Measurements from ENCODE around the gene TEX22. TPM values are rescaled to one million over a fixed set of nuclear protein-coding genes. Genes with fewer than 3 reads are reported as not detected.
A peak's percentile ranks its signal among the peaks of the same experiment; 100 is the strongest.

TEX22 gene
- total RNA-seq, 1 donor from 2014 or later, result 0.46 TPM

- H3K36me3 ChIP-seq (ENCODE audit: control insufficient read depth, insufficient read depth, low read length), result no peaks in the 10 kb centered on the region
- no peak for TF ChIP-seq CTCF (IDR thresholded peaks at IDR 0.05; ENCODE audit: insufficient read depth, low read length, poor library complexity, severe bottlenecking)
Observed at GRCh38 chr14:105446971-105447370, 48.6 kb downstream of the TEX22 start.

GRCh38 chr14:105447651-105448640, 49.6 kb downstream of the TEX22 start:
- no peak for TF ChIP-seq CTCF (IDR thresholded peaks at IDR 0.05; ENCODE audit: insufficient read depth, low read length, poor library complexity, severe bottlenecking)
- H3K4me3 ChIP-seq (ENCODE audit: low read depth, low read length), result no peak overlapping the region
- no peak for DNase-seq (ENCODE audit: low read depth)
- H3K27me3 ChIP-seq (ENCODE audit: control insufficient read depth, insufficient read depth, low read length), result no peaks in the 10 kb centered on the region
- H3K36me3 ChIP-seq (ENCODE audit: control insufficient read depth, insufficient read depth, low read length), result no peaks in the 10 kb centered on the region

More at GRCh38 chr14:105446971-105447370, 48.6 kb downstream of the TEX22 start:
- Histone ChIP-seq H3K4me3 (ENCODE audit: low read depth, low read length) (no peak overlapping the region), H3K27me3 (ENCODE audit: control insufficient read depth, insufficient read depth, low read length) (no peaks in the 10 kb centered on the region)
- no peak for DNase-seq (ENCODE audit: low read depth)

GRCh38 chr14:105448706-105449111, 50.4 kb downstream of the TEX22 start:
- no peak for DNase-seq (ENCODE audit: low read depth)
- peak; percentile 91 for TF ChIP-seq CTCF (IDR thresholded peaks at IDR 0.05; ENCODE audit: insufficient read depth, low read length, poor library complexity, severe bottlenecking)
- Histone ChIP-seq H3K36me3 (ENCODE audit: control insufficient read depth, insufficient read depth, low read length) (no peaks in the 10 kb centered on the region), H3K27me3 (ENCODE audit: control insufficient read depth, insufficient read depth, low read length) (no peaks in the 10 kb centered on the region), H3K4me3 (ENCODE audit: low read depth, low read length) (no peak overlapping the region)

- DNase-seq (ENCODE audit: low read depth), result no peak
- Histone ChIP-seq H3K4me3 (ENCODE audit: low read depth, low read length) (no peak overlapping the region), H3K36me3 (ENCODE audit: control insufficient read depth, insufficient read depth, low read length) (no peaks in the 10 kb centered on the region), H3K27me3 (ENCODE audit: control insufficient read depth, insufficient read depth, low read length) (no peaks in the 10 kb centered on the region)
- no peak for TF ChIP-seq CTCF (IDR thresholded peaks at IDR 0.05; ENCODE audit: insufficient read depth, low read length, poor library complexity, severe bottlenecking)
Observed at GRCh38 chr14:105449276-105450122, 51.2 kb downstream of the TEX22 start.

- no peak for DNase-seq (ENCODE audit: low read depth)
- H3K27me3 ChIP-seq (ENCODE audit: control insufficient read depth, insufficient read depth, low read length), result no peaks in the 10 kb centered on the region
- TF ChIP-seq CTCF (IDR thresholded peaks at IDR 0.05; ENCODE audit: insufficient read depth, low read length, poor library complexity, severe bottlenecking), result no peak
- H3K4me3 ChIP-seq (ENCODE audit: low read depth, low read length), result no peak overlapping the region
- no peaks in the 10 kb centered on the region for H3K36me3 ChIP-seq (ENCODE audit: control insufficient read depth, insufficient read depth, low read length)
Observed at GRCh38 chr14:105450123-105450505, 51.8 kb downstream of the TEX22 start.

Data from kidney epithelial cell (primary cell).